Measurements from ENCODE around the gene ARHGEF16.
A peak's percentile ranks its signal among the peaks of the same experiment; 100 is the strongest.

The ARHGEF16 gene

GRCh38 chr1:3472906-3473305 is 18.4 kb downstream of the ARHGEF16 start:
- TF ChIP-seq, protein P1, sequence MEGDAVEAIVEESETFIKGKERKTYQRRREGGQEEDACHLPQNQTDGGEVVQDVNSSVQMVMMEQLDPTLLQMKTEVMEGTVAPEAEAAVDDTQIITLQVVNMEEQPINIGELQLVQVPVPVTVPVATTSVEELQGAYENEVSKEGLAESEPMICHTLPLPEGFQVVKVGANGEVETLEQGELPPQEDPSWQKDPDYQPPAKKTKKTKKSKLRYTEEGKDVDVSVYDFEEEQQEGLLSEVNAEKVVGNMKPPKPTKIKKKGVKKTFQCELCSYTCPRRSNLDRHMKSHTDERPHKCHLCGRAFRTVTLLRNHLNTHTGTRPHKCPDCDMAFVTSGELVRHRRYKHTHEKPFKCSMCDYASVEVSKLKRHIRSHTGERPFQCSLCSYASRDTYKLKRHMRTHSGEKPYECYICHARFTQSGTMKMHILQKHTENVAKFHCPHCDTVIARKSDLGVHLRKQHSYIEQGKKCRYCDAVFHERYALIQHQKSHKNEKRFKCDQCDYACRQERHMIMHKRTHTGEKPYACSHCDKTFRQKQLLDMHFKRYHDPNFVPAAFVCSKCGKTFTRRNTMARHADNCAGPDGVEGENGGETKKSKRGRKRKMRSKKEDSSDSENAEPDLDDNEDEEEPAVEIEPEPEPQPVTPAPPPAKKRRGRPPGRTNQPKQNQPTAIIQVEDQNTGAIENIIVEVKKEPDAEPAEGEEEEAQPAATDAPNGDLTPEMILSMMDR (IDR thresholded peaks at IDR 0.05; ENCODE audit: insufficient read depth, low read length, missing control alignments), result no peak
- CTCF ChIA-PET, result interaction anchor here (1.7 to 4.1 kb wide), 8 partner anchors 9 to 148 kb away, joined by 7 to 92 read pairs (median 15); partner anchors contain the start of gene ARHGEF16
- no peak for DNase-seq (ENCODE audit: low read depth, low spot score)
- H3K4me3 ChIP-seq (ENCODE audit: low read depth, low read length), result no peak overlapping the region
- POLR2A ChIA-PET, result no interaction called here

DNA sequence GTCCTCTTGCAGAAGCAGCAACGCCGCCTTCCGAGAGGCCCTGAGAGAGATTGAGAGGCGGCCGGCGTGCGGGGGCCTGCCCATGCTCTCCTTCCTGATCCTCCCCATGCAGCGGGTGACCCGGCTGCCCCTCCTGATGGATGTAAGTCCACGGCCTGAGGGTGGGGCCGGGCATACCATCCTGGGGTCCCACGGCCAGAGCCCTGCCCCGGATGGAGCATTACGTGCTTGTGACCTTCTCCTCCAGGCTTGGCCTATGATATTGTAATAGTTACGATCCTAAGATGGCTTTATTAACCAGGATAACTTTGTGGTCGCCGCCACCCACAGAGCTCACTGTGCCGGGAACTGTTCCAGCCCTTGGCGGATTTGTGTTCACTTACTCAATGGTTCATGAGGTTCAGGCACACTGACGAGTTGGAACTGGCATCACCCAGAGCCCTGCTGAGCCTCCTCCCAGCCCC is 18.9 kb downstream of the ARHGEF16 start:
- H3K4me3 ChIP-seq (ENCODE audit: low read depth, low read length), result no peak overlapping the region
- DNase-seq (ENCODE audit: low read depth, low spot score), result peak; percentile 70
- POLR2A ChIA-PET, result no interaction called here
- CTCF ChIA-PET, result interaction anchor here (0.8 to 4.1 kb wide), 7 partner anchors 9 to 148 kb away, joined by 4 to 92 read pairs (median 16); partner anchors contain the start of gene ARHGEF16
- TF ChIP-seq, protein P1 (IDR thresholded peaks at IDR 0.05; ENCODE audit: insufficient read depth, low read length, missing control alignments), result no peak

DNA sequence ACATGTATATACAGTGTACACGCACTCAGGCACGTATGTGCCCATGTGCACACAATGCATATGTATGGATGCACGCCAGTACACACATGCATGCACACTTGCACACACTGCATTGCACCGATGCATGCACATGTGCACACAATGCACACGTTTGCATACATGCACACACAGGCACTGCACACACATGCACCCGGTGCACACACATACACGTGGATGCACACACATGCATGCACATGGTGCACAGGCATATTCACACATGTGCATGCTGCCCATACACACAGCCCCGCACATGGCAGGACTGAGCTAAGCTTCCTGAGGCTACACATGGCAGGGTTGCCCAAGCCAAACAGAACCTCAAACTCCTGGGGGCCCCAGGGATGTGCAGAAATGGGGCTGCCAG is 19.6 kb downstream of the ARHGEF16 start:
- CTCF ChIA-PET, result interaction anchor here (0.8 to 4.1 kb wide), 5 partner anchors 8 to 147 kb away, joined by 4 to 92 read pairs (median 16); no protein-coding TSS in a partner anchor
- TF ChIP-seq, protein P1 (IDR thresholded peaks at IDR 0.05; ENCODE audit: insufficient read depth, low read length, missing control alignments), result no peak
- no peak for DNase-seq (ENCODE audit: low read depth, low spot score)
- POLR2A ChIA-PET, result no interaction called here
- no peak overlapping the region for H3K4me3 ChIP-seq (ENCODE audit: low read depth, low read length)

DNA sequence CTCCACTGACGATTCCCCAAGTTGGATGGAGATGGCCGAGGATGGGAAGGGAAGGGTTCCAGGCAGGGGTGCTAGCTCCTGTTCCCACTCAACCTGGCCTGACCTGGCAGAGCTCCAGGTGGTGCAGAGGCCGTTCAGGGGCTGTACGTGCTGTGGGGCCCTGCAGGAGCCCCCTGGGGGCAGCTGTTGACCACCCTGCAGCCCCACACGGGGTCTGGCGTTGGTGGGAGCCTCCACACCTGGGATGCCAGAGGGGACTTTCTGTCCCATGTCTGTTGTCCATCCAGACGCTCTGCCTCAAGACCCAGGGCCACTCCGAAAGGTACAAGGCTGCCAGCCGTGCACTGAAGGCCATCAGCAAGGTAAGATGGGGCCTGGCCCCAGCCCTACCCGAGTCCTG is 20.0 kb downstream of the ARHGEF16 start:
- ChIA-PET CTCF (interaction anchor here (0.8 to 4.1 kb wide), 3 partner anchors 16 to 147 kb away, joined by 4 to 92 read pairs (median 25); no protein-coding TSS in a partner anchor), POLR2A (no interaction called here)
- H3K4me3 ChIP-seq (ENCODE audit: low read depth, low read length), result no peak overlapping the region
- no peak for DNase-seq (ENCODE audit: low read depth, low spot score)
- TF ChIP-seq, protein P1 (IDR thresholded peaks at IDR 0.05; ENCODE audit: insufficient read depth, low read length, missing control alignments), result no peak

DNA sequence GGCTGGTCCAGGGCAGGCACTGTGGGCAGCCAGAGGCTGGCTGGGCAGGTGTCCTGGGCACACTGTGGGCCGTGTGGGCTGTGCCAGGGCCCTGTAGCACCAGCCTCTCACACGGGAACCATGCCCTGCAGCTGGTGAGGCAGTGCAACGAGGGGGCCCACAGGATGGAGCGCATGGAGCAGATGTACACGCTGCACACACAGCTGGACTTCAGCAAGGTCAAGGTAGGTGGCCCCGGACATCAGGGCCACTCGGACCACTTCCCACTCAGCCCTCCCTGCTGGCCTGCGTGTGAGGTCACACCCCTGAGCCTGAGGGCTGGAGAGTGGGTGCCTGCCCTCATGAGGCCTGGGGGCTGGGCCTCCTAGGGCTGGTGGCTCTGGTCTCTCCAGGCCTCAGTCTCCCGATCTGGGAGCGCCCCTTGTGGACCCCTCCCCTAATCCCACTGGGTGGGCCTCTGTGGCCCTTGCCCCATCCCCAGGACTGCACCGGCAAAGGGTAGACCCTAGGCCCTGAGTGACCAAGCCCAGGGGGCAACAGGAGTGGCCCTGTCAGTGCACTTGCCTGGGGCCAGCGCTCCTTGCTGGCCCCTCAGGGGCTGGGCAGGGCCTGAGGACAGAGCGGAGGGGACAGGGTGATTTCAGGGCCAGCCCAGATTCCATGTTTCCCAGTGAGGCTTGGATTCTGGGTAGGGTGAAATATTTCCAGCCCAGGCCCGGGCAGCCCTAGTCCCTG is 21.5 kb downstream of the ARHGEF16 start:
- H3K4me3 ChIP-seq (ENCODE audit: low read depth, low read length), result no peak overlapping the region
- TF ChIP-seq, protein P1 (IDR thresholded peaks at IDR 0.05; ENCODE audit: insufficient read depth, low read length, missing control alignments), result no peak
- CTCF ChIA-PET, result interaction anchor here (1.1 kb wide), 1 partner anchor 23 kb away, joined by 3 read pairs; no protein-coding TSS in a partner anchor
- no peak for DNase-seq (ENCODE audit: low read depth, low spot score)
- POLR2A ChIA-PET, result no interaction called here

DNA sequence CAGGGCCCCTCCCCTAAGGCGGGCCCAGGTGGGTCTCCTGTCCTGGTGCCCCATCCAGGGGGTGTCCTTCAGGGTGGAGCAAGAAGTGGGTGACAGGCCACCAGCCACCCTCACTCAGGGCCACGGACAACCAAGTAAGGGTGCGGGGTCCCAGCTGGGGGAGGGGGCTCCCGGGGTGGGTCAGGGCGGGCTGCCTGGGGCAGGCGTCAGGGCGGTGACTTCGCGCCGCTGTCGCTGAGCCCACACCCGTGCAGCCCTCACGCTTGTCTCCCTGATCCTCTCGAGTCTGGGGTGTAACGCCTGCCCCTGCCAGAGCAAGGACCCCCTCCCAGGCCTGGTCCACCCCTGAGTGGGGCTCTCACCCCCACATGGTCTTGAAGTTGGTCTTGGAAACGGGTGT is 22.2 kb downstream of the ARHGEF16 start:
- TF ChIP-seq, protein P1 (IDR thresholded peaks at IDR 0.05; ENCODE audit: insufficient read depth, low read length, missing control alignments), result no peak
- CTCF ChIA-PET, result no interaction called here
- DNase-seq (ENCODE audit: low read depth, low spot score), result no peak
- H3K4me3 ChIP-seq (ENCODE audit: low read depth, low read length), result no peak overlapping the region
- POLR2A ChIA-PET, result no interaction called here
